ENCODE results near the gene DOCK3.
"Not testable (repeated sequence)": the region's sequence is repeated elsewhere in the genome, so short reads cannot be mapped to it uniquely, and the experiment has no call there.

DOCK3 gene

GRCh38 chr3:51224283-51224682 is 549.6 kb downstream of the DOCK3 start:
- DNase-seq (ENCODE audit: low read depth) = no peak

GRCh38 chr3:51224843-51225242 is 550.1 kb downstream of the DOCK3 start:
- no peak for DNase-seq (ENCODE audit: low read depth)

- no peak for DNase-seq (ENCODE audit: low read depth)
Measured at GRCh38 chr3:51242939-51243338, 568.2 kb downstream of the DOCK3 start.

- no peak for DNase-seq (ENCODE audit: low read depth)
Measured at GRCh38 chr3:51243924-51244323, 569.2 kb downstream of the DOCK3 start.

- no peak for DNase-seq (ENCODE audit: low read depth)
Measured at GRCh38 chr3:51245867-51246266, 571.1 kb downstream of the DOCK3 start.

GRCh38 chr3:51257870-51258269 is 583.1 kb downstream of the DOCK3 start:
- DNase-seq (ENCODE audit: low read depth) = no peak

- not testable (repeated sequence) for DNase-seq (ENCODE audit: low read depth)
Measured at GRCh38 chr3:51264166-51264565, 589.4 kb downstream of the DOCK3 start.

GRCh38 chr3:51268132-51268531 is 593.4 kb downstream of the DOCK3 start:
- DNase-seq (ENCODE audit: low read depth) = no peak

GRCh38 chr3:51269466-51269865 is 594.7 kb downstream of the DOCK3 start:
- no peak for DNase-seq (ENCODE audit: low read depth)

- DNase-seq (ENCODE audit: low read depth) = no peak
Measured at GRCh38 chr3:51270559-51270958, 595.8 kb downstream of the DOCK3 start.

- DNase-seq (ENCODE audit: low read depth) = no peak
Measured at GRCh38 chr3:51271172-51271571, 596.4 kb downstream of the DOCK3 start.

GRCh38 chr3:51274052-51274451 is 599.3 kb downstream of the DOCK3 start:
- DNase-seq (ENCODE audit: low read depth) = no peak

- DNase-seq (ENCODE audit: low read depth) = no peak
Measured at GRCh38 chr3:51275111-51275805, 600.5 kb downstream of the DOCK3 start.

- DNase-seq (ENCODE audit: low read depth) = no peak
Measured at GRCh38 chr3:51276046-51276445, 601.3 kb downstream of the DOCK3 start.

GRCh38 chr3:51279448-51279847 is 604.7 kb downstream of the DOCK3 start:
- no peak for DNase-seq (ENCODE audit: low read depth)

- no peak for DNase-seq (ENCODE audit: low read depth)
Measured at GRCh38 chr3:51280176-51280575, 605.4 kb downstream of the DOCK3 start.

GRCh38 chr3:51282931-51283330 is 608.2 kb downstream of the DOCK3 start:
- DNase-seq (ENCODE audit: low read depth) = no peak

- no peak for DNase-seq (ENCODE audit: low read depth)
Measured at GRCh38 chr3:51283421-51283820, 608.7 kb downstream of the DOCK3 start.

GRCh38 chr3:51295625-51296024 is 620.9 kb downstream of the DOCK3 start:
- DNase-seq (ENCODE audit: low read depth) = no peak

- DNase-seq (ENCODE audit: low read depth) = no peak
Measured at GRCh38 chr3:51297333-51297732, 622.6 kb downstream of the DOCK3 start.

GRCh38 chr3:51304230-51304629 is 629.5 kb downstream of the DOCK3 start:
- DNase-seq (ENCODE audit: low read depth) = no peak

- DNase-seq (ENCODE audit: low read depth) = no peak
Measured at GRCh38 chr3:51306093-51306492, 631.4 kb downstream of the DOCK3 start.

- no peak for DNase-seq (ENCODE audit: low read depth)
Measured at GRCh38 chr3:51307458-51307857, 632.7 kb downstream of the DOCK3 start.

- DNase-seq (ENCODE audit: low read depth) = not testable (repeated sequence)
Measured at GRCh38 chr3:51307945-51308607, 633.3 kb downstream of the DOCK3 start.

Measured in activated gamma-delta T cell treated with anti-CD3 and anti-CD28 coated beads, Interleukin-2, amount 50 U/mL, for 16 hours (primary cell).